Measurements from ENCODE around the gene B4GALT3.

The B4GALT3 gene

GRCh38 chr1:161153176-161153575, 24.1 kb downstream of the B4GALT3 start:
- TF ChIP-seq USF1 (IDR thresholded peaks at IDR 0.05) (no peak), EP300 (IDR thresholded peaks at IDR 0.05; ENCODE audit: borderline replicate concordance) (no peak), FOXM1 (IDR thresholded peaks at IDR 0.05; ENCODE audit: borderline replicate concordance, low read depth) (no peak), EGR1 (IDR thresholded peaks at IDR 0.05) (no peak), CREB1 (IDR thresholded peaks at IDR 0.05; ENCODE audit: low read depth) (no peak), YY1 (IDR thresholded peaks at IDR 0.05; ENCODE audit: low read depth) (no peak), ZBTB7A (IDR thresholded peaks at IDR 0.05; ENCODE audit: low read depth) (no peak), TCF12 (IDR thresholded peaks at IDR 0.05; ENCODE audit: low read depth) (no peak), MAX (IDR thresholded peaks at IDR 0.05) (no peak), REST (IDR thresholded peaks at IDR 0.05; ENCODE audit: low read depth) (no peak), TAF1 (IDR thresholded peaks at IDR 0.05; ENCODE audit: low read depth) (no peak), NFIC (IDR thresholded peaks at IDR 0.05) (no peak), CEBPB (IDR thresholded peaks at IDR 0.05) (no peak), RAD21 (IDR thresholded peaks at IDR 0.05; ENCODE audit: low read depth) (no peak), TEAD4 (IDR thresholded peaks at IDR 0.05) (no peak)

- TF ChIP-seq NFIC (IDR thresholded peaks at IDR 0.05) (no peak), EP300 (IDR thresholded peaks at IDR 0.05; ENCODE audit: borderline replicate concordance) (no peak), TCF12 (IDR thresholded peaks at IDR 0.05; ENCODE audit: low read depth) (no peak), FOXM1 (IDR thresholded peaks at IDR 0.05; ENCODE audit: borderline replicate concordance, low read depth) (no peak), USF1 (IDR thresholded peaks at IDR 0.05) (no peak), MAX (IDR thresholded peaks at IDR 0.05) (no peak), REST (IDR thresholded peaks at IDR 0.05; ENCODE audit: low read depth) (no peak), CEBPB (IDR thresholded peaks at IDR 0.05) (no peak), CREB1 (IDR thresholded peaks at IDR 0.05; ENCODE audit: low read depth) (no peak), TEAD4 (IDR thresholded peaks at IDR 0.05) (no peak), TAF1 (IDR thresholded peaks at IDR 0.05; ENCODE audit: low read depth) (no peak), RAD21 (IDR thresholded peaks at IDR 0.05; ENCODE audit: low read depth) (no peak)
These were observed 31.5 kb downstream of the B4GALT3 start for GRCh38 chr1:161145832-161146231.

GRCh38 chr1:161140755-161141400, 36.4 kb downstream of the B4GALT3 start:
- TF ChIP-seq MAX (IDR thresholded peaks at IDR 0.05) = no peak
- no peak for TF ChIP-seq TCF12 (IDR thresholded peaks at IDR 0.05; ENCODE audit: low read depth)
- TF ChIP-seq EP300 (IDR thresholded peaks at IDR 0.05; ENCODE audit: borderline replicate concordance) = no peak
- TF ChIP-seq TAF1 (IDR thresholded peaks at IDR 0.05; ENCODE audit: low read depth) = no peak
- no peak for TF ChIP-seq ZBTB7A (IDR thresholded peaks at IDR 0.05; ENCODE audit: low read depth)
- no peak for TF ChIP-seq YY1 (IDR thresholded peaks at IDR 0.05; ENCODE audit: low read depth)
- no peak for TF ChIP-seq CREB1 (IDR thresholded peaks at IDR 0.05; ENCODE audit: low read depth)
- no peak for TF ChIP-seq EGR1 (IDR thresholded peaks at IDR 0.05)
- no peak for TF ChIP-seq USF1 (IDR thresholded peaks at IDR 0.05)
- no peak for TF ChIP-seq TEAD4 (IDR thresholded peaks at IDR 0.05)
- TF ChIP-seq CEBPB (IDR thresholded peaks at IDR 0.05) = no peak
- TF ChIP-seq FOXM1 (IDR thresholded peaks at IDR 0.05; ENCODE audit: borderline replicate concordance, low read depth) = no peak
- TF ChIP-seq REST (IDR thresholded peaks at IDR 0.05; ENCODE audit: low read depth) = no peak
- no peak for TF ChIP-seq RAD21 (IDR thresholded peaks at IDR 0.05; ENCODE audit: low read depth)
- no peak for TF ChIP-seq NFIC (IDR thresholded peaks at IDR 0.05)

All from Ishikawa (cell line).